Endodermal cell (in vitro differentiated cells): Measurements from ENCODE around the gene MLH1. TPM values are rescaled to one million over a fixed set of nuclear protein-coding genes. Genes with fewer than 3 reads are reported as not detected.

ENCODE experiments used
- DNase-seq: peaks from one replicate; pipeline ENCODE4 v3.0.0-alpha.2; 2017
- H3K27ac ChIP-seq: 2 replicates; pipeline ENCODE4 v1.5.1; 2013; ENCODE audit warnings: mild to moderate bottlenecking, low read depth, low read length, moderate library complexity
- H3K27me3 ChIP-seq: 2 replicates; pipeline ENCODE4 v1.6.1; 2013; ENCODE audit warnings: mild to moderate bottlenecking, low read length, moderate library complexity; ENCODE audit not compliant: insufficient read depth, control insufficient read depth, poor library complexity, severe bottlenecking
- H3K36me3 ChIP-seq: 2 replicates; pipeline ENCODE4 v1.7.0; 2013; ENCODE audit warnings: mild to moderate bottlenecking, low read length, moderate library complexity; ENCODE audit not compliant: control insufficient read depth, insufficient read depth
- H3K4me1 ChIP-seq: one replicate; pipeline ENCODE4 v1.7.0; 2013; ENCODE audit warnings: low read length; ENCODE audit not compliant: control insufficient read depth, insufficient read depth
- H3K4me3 ChIP-seq: 2 replicates; pipeline ENCODE4 v1.5.1; 2013; ENCODE audit warnings: mild to moderate bottlenecking, low read length, moderate library complexity
- H3K9ac ChIP-seq: 2 replicates; pipeline ENCODE4 v1.6.1; 2013; ENCODE audit warnings: mild to moderate bottlenecking, low read length, moderate library complexity; ENCODE audit not compliant: poor library complexity, severe bottlenecking; ENCODE audit errors: extremely low read depth
- H3K9me3 ChIP-seq: 2 replicates; pipeline ENCODE4 v1.6.1; 2013; ENCODE audit warnings: mild to moderate bottlenecking, low read length, moderate library complexity; ENCODE audit not compliant: control insufficient read depth
- H3K27ac Mint-ChIP-seq: 2 replicates; pipeline ENCODE4 v1.8.0; 2020; ENCODE audit warnings: mixed read lengths
- H3K27me3 Mint-ChIP-seq: 2 replicates; pipeline ENCODE4 v1.8.0; 2021; ENCODE audit warnings: mild to moderate bottlenecking, mixed read lengths; ENCODE audit not compliant: insufficient read depth
- H3K36me3 Mint-ChIP-seq: 2 replicates; pipeline ENCODE4 v1.8.0; 2020; ENCODE audit warnings: low read depth, mixed read lengths
- H3K4me1 Mint-ChIP-seq: 2 replicates; pipeline ENCODE4 v1.8.0; 2020; ENCODE audit warnings: mixed read lengths
- H3K4me3 Mint-ChIP-seq: 2 replicates; pipeline ENCODE4 v1.8.0; 2020; ENCODE audit warnings: mild to moderate bottlenecking, moderate library complexity, mixed read lengths
- H3K9me3 Mint-ChIP-seq: 2 replicates; pipeline ENCODE4 v1.8.0; 2020; ENCODE audit warnings: mild to moderate bottlenecking, mixed read lengths
- WGBS, 2 experiments: methylation state at CpG; one replicate each; pipeline versions ENCODE4 v1.1.5 to v1.1.7; 2013; ENCODE audit warnings: missing lambda C conversion rate in 2 of 2, mixed read lengths in 1 of 2; ENCODE audit not compliant: insufficient coverage in 1 of 2, insufficient read length in 1 of 2; 5-methylcytosine and 5-hydroxymethylcytosine counted together
- total RNA-seq, 2 donors: library from RNA; stranded (reverse); fragmentation: NEBNext Ultra II Directional in 1 of 2; extraction: Animal tissue kit (Norgen Biotek cat#: 25700) in 1 of 2; gene quantifications; 2 replicates in 1 of 2; 3 replicates in 1 of 2; pipeline ENCODE4 v1.2.1, GENCODE V29; 2021
- TF ChIP-seq, protein P1 (sequence below): fragments of 200-600 bp; sonication (generic); conservative IDR thresholded peaks from 2 replicates; pipeline ENCODE4 v1.5.0; 2021; ENCODE audit warnings: antibody characterized with exemption, mild to moderate bottlenecking

Gene MLH1
- total RNA-seq, 2 donors from 2014 or later, result 36.4 to 47.0 TPM

DNA sequence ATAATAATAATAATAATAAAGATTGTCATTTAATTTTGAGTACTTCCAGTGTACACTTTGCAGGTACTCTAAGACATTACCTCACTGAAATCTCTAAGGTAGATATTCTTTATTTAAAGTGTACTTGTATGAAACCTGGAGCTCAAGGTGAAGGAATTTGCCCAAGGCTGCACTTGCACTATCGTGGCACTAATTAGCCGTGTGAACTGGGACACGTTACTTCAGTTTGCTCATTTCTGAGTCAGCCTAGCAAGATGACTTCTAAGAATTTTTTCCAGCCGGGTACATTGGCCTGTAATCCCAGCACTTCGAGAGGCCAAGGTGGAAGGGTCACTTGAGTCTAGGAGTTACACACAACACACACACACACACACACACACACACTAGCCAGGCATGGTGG, 33.5 kb downstream of the MLH1 start:
- no peak overlapping the region for H3K4me3 Mint-ChIP-seq
- H3K36me3 ChIP-seq, result peaks cover 88% of the 10 kb centered on the region

DNA sequence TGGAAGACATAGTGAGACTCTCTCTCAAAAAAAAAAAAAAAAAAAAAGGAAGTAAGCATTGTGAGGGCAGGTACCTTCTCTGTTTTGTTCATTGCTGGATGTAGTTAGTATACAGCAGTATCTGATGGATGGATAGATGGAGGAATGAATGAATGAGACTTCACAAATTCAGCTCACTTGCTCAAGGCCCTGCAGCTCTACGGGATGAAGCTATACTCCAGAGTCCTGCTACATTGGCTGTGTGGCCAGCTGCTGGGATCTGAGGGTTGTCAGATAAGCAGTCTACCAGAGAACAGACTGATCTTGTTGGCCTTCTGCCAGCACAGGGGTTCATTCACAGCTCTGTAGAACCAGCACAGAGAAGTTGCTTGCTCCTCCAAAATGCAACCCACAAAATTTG, 35.0 kb downstream of the MLH1 start:
- Histone ChIP-seq H3K4me3 (no peak overlapping the region), H3K4me1 (no peaks in the 10 kb centered on the region), H3K36me3 (peaks cover 88% of the 10 kb centered on the region), H3K27ac (no peak overlapping the region), H3K9ac (no peak overlapping the region), H3K27me3 (no peaks in the 10 kb centered on the region), H3K9me3 (peaks cover 11% of the 10 kb centered on the region)
- no peak for DNase-seq
- WGBS, 2 experiments, result 97% methylated on average over 1 of the region's 1 CpG; no CpG with 5 or more reads in 1 of the 2 experiments
- Mint-ChIP-seq H3K36me3 (peaks cover 69% of the 10 kb centered on the region), H3K27ac (no peak overlapping the region), H3K4me1 (peaks cover 6% of the 10 kb centered on the region), H3K9me3 (peaks cover 17% of the 10 kb centered on the region), H3K4me3 (no peak overlapping the region), H3K27me3 (no peaks in the 10 kb centered on the region)
- TF ChIP-seq, protein P1, sequence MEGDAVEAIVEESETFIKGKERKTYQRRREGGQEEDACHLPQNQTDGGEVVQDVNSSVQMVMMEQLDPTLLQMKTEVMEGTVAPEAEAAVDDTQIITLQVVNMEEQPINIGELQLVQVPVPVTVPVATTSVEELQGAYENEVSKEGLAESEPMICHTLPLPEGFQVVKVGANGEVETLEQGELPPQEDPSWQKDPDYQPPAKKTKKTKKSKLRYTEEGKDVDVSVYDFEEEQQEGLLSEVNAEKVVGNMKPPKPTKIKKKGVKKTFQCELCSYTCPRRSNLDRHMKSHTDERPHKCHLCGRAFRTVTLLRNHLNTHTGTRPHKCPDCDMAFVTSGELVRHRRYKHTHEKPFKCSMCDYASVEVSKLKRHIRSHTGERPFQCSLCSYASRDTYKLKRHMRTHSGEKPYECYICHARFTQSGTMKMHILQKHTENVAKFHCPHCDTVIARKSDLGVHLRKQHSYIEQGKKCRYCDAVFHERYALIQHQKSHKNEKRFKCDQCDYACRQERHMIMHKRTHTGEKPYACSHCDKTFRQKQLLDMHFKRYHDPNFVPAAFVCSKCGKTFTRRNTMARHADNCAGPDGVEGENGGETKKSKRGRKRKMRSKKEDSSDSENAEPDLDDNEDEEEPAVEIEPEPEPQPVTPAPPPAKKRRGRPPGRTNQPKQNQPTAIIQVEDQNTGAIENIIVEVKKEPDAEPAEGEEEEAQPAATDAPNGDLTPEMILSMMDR, result no peak

More for the DNA sequence above, 33.5 kb downstream of the MLH1 start:
- Histone ChIP-seq H3K4me3 (no peak overlapping the region), H3K4me1 (no peaks in the 10 kb centered on the region), H3K27ac (no peak overlapping the region), H3K9me3 (peaks cover 11% of the 10 kb centered on the region), H3K27me3 (no peaks in the 10 kb centered on the region), H3K9ac (no peak overlapping the region)
- Mint-ChIP-seq H3K9me3 (peaks cover 17% of the 10 kb centered on the region), H3K27me3 (no peaks in the 10 kb centered on the region), H3K4me1 (peaks cover 6% of the 10 kb centered on the region), H3K36me3 (peaks cover 81% of the 10 kb centered on the region), H3K27ac (no peak overlapping the region)
- TF ChIP-seq, protein P1, result no peak
- DNase-seq, result no peak
- WGBS, 2 experiments, result 96 to 100% methylated on average over 5 of the region's 5 CpGs

DNA sequence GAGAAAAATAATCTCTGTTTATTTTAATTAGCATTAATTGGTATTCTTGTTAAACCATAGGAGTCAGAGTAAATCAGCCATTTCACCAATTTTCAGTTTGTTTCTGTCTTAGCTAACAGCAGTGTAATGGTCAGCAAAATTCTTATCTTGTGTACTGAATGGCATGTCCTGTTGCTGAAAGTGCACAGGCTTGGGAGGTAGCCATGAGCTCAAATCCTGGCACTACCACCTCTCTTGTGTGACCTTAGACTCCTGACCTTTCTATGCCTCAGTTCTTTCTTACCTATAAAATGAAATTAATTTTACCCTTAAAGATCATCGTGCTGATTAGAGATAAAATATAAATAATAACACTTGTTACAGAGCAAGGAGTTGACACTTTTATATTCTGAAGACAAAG, 35.8 kb downstream of the MLH1 start:
- Mint-ChIP-seq H3K36me3 (peaks cover 65% of the 10 kb centered on the region), H3K4me1 (peaks cover 6% of the 10 kb centered on the region), H3K27me3 (no peaks in the 10 kb centered on the region), H3K4me3 (no peak overlapping the region), H3K27ac (no peak overlapping the region), H3K9me3 (peaks cover 12% of the 10 kb centered on the region)
- Histone ChIP-seq H3K4me3 (no peak overlapping the region), H3K27me3 (no peaks in the 10 kb centered on the region), H3K36me3 (peaks cover 89% of the 10 kb centered on the region), H3K27ac (no peak overlapping the region), H3K4me1 (no peaks in the 10 kb centered on the region), H3K9me3 (peaks cover 11% of the 10 kb centered on the region), H3K9ac (no peak overlapping the region)
- DNase-seq, result no peak
- no CpG with 5 or more reads among the region's 1 CpG for WGBS, 2 experiments
- TF ChIP-seq, protein P1, result no peak
